GM10266 (cell line): ENCODE results near the gene CUL9.
"Not testable (repeated sequence)": the region's sequence is repeated elsewhere in the genome, so short reads cannot be mapped to it uniquely, and the experiment has no call there.

Experiments
- DNase-seq: peaks from one replicate; pipeline ENCODE4 v3.0.0; 2012; ENCODE audit errors: extremely low spot score
- TF ChIP-seq, protein P1 (sequence below): IDR thresholded peaks from 2 replicates; pipeline ENCODE4 v1.5.1; 2012; ENCODE audit warnings: mild to moderate bottlenecking, low read depth; ENCODE audit not compliant: control insufficient read depth, insufficient read depth; ENCODE audit errors: missing control alignments

CUL9 gene

DNA sequence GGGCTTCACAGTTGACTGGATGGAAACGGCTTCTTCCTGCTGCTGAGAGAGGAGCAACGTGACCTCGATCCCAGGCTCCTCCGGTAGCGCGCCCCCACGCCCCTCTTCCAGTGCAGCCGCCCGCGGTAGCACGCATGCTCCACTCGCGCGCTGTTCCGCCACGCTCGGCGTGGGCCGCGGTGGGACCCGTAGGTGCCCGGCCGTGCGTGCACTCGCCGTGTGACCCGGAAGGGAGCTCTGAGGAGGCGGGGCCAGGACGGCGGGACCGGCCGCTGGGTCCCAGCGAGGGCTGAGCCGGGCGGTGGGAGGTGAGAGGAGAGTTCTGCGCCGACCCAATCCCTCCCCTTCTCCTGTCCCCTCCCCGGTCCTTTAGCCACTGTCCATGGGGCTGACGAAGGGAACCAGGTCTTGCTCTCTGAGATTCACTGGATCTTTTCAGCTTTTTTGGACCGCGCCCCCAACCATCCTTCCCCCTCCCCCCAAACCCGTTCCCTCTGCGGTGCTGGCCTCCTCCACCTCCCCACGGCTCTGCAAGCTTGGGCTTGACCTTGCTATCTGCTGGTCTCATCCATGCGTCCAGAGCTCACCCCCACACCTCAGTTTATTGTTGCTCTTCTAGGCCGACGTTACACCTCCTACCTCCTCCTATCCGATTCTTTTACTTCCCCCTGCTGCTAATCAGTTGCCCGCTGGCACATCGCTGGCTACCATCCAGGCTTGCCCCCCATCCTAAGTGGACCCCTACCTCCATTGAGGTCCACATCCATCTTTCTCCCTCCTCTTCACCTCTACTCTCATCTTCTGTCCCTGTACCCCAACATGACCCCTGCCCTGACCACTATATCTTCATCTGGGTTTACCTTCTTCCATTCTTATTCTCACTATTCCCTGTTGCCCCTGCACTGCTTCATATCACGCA lies at the start of gene CUL9:
Gene CUL9, plus strand, starts transcription at position 255 of the 919 bp plus-strand sequence. CDS start 2,115 bp downstream, outside the sequence.
- TF ChIP-seq, protein P1, sequence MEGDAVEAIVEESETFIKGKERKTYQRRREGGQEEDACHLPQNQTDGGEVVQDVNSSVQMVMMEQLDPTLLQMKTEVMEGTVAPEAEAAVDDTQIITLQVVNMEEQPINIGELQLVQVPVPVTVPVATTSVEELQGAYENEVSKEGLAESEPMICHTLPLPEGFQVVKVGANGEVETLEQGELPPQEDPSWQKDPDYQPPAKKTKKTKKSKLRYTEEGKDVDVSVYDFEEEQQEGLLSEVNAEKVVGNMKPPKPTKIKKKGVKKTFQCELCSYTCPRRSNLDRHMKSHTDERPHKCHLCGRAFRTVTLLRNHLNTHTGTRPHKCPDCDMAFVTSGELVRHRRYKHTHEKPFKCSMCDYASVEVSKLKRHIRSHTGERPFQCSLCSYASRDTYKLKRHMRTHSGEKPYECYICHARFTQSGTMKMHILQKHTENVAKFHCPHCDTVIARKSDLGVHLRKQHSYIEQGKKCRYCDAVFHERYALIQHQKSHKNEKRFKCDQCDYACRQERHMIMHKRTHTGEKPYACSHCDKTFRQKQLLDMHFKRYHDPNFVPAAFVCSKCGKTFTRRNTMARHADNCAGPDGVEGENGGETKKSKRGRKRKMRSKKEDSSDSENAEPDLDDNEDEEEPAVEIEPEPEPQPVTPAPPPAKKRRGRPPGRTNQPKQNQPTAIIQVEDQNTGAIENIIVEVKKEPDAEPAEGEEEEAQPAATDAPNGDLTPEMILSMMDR = no peak

DNA sequence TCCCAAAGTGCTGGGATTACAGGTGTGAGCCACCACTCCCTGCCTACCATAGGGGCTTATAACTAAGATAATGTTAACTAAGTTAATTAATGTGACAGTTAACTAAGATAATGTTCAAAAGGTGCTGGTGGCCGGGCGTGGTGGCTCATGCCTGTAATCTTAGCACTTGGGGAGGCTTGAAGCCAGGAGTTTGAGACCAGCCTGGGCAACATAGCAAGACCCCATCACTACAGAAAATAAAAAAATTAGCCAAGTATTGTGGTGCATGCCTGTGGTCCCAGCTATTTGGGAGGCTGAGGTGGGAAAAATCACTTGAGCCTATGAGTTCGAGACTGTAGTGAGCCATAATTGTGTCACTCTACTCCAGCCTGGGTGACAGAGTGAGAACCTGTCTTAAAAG lies 43.7 kb upstream of the CUL9 start:
- TF ChIP-seq, protein P1 = no peak

More for the DNA sequence above, at the start of gene CUL9:
- peak; percentile 88 for DNase-seq

DNA sequence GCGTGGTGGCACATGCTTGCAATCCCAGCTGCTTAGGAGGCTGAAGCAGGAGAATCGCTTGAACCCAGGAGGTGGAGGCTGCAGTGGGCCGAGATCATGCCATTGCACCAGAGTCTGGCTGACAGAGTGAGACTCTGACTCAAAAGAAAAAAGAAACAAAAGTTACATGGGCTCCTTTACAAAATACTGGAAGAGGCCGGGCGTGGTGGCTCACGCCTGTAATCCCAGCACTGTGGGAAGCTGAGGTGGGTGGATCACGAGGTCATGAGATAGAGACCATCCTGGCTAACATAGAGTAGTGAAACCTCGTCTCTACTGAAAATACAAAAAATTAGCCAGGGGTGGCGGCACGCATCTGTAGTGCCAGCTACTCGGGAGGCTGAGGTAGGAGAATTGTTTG lies 42.0 kb upstream of the CUL9 start:
- DNase-seq = not testable (repeated sequence)

More for the DNA sequence above, 43.7 kb upstream of the CUL9 start:
- no peak for DNase-seq

DNA sequence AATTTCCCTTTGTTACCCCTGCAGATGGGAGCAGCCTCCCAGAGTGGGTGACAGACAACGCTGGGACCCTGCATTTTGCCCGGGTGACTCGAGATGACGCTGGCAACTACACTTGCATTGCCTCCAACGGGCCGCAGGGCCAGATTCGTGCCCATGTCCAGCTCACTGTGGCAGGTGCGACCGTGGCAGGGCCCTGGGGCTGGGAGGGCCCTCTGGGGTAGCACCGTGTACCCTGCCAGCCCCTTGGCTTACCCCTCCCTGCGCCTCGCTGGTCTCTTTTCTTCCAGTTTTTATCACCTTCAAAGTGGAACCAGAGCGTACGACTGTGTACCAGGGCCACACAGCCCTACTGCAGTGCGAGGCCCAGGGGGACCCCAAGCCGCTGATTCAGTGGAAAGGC lies 40.4 kb upstream of the CUL9 start:
- no peak for DNase-seq
- TF ChIP-seq, protein P1 = no peak

DNA sequence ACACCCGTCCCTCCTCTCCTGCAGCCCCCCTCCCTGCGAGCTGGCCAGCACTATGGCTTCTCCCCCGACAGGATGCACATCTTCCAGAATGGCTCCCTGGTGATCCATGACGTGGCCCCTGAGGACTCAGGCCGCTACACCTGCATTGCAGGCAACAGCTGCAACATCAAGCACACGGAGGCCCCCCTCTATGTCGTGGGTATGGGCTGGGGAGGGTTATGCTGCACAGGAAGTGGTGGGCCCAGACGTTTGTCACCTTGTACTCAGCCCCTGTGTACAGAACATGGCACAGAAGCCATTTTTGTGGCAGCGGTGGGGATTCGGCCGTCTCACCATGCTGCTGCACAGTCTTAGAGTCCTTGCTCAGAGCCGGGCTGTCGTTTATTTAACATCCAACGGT lies 39.9 kb upstream of the CUL9 start:
- DNase-seq = no peak
- TF ChIP-seq, protein P1 = no peak

DNA sequence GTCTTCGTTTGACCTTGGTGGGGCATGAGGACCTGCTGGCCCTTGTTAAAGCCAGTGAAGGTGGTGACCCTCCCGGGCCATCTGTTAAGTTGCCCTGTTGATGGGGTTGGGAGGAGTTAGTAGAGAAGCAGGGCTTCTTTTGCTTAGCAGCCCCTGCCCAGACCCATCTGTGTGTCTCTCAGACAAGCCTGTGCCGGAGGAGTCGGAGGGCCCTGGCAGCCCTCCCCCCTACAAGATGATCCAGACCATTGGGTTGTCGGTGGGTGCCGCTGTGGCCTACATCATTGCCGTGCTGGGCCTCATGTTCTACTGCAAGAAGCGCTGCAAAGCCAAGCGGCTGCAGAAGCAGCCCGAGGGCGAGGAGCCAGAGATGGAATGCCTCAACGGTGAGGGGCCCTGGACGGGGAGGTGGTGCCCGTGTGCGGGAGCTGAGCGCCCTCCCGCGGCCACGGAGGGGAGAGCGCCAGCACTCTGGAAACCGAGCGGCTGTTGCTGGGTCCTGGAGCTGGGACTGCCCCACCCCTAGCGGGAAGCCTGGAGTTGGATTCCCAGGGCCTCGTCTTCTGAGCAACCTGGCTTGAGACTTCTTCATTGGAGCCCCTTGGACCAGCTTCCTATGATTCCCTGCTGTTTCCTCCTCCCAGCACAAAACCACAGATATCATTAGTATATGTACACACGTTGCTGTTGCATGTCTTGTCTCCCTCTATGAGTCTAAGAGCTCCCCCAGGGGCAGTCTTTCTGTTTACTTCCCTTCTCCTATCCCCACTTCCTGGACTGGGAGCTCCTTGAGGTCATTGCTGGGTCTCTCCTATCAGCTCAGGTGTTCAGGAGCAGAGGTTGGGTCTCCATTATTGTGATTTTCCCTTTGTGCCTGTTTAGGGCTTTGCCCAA lies 38.5 kb upstream of the CUL9 start:
- peak; percentile 87 for DNase-seq

DNA sequence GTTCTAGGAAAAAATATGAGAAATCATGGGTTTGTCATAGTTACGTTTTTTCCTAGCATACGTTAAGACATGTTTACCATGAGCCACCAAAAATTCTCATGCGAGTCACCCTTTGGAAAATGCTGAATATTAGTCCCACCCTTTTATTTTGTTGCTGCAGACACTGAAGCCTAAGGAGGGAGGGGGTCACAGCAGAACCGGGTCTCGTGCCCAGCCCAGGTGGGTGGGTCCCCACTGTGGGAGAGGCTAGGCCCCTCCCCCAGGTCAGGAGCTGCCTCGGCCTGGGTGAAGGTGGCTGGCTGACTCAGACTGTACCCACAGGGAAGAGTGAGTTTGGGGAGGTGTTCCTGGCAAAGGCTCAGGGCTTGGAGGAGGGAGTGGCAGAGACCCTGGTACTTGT lies 37.1 kb upstream of the CUL9 start:
- TF ChIP-seq, protein P1 = no peak
- DNase-seq = no peak

More for the DNA sequence above, 38.5 kb upstream of the CUL9 start:
- TF ChIP-seq, protein P1 = peak; percentile 96
